GM12878 (cell line): ENCODE measurements around the gene COPE. TPM values are rescaled to one million over a fixed set of nuclear protein-coding genes. Genes with fewer than 3 reads are reported as not detected.

Source experiments
- BCL11A ChIP-seq: IDR thresholded peaks from 2 replicates; pipeline ENCODE4 v1.6.1; 2011; ENCODE audit warnings: low read depth, low read length
- BHLHE40 ChIP-seq, 2 experiments: fragments of 450-650 bp in 1 of 2; IDR thresholded peaks; 2 replicates each; pipeline ENCODE4 v1.6.1; 2011 to 2017; ENCODE audit warnings: low read depth in 2 of 2, borderline replicate concordance in 1 of 2, improper control_type of control experiment in 1 of 2, low read length in 1 of 2, mild to moderate bottlenecking in 1 of 2
- BMI1 ChIP-seq: fragments of 450-650 bp; IDR thresholded peaks from 2 replicates; pipeline ENCODE4 v1.6.1; 2016; ENCODE audit warnings: mild to moderate bottlenecking, moderate library complexity, borderline replicate concordance
- CBFB ChIP-seq: IDR thresholded peaks from 2 replicates; pipeline ENCODE4 v1.6.1; 2016; ENCODE audit warnings: antibody characterized with exemption, low read depth
- CHD2 ChIP-seq: IDR thresholded peaks from 2 replicates; pipeline ENCODE4 v1.6.1; 2011; ENCODE audit warnings: low read depth, low read length, improper control_type of control experiment, borderline replicate concordance
- EP300 ChIP-seq, 2 experiments: fragments of 150-350 bp in 1 of 2; IDR thresholded peaks; 2 replicates each; pipeline ENCODE4 v1.6.1; 2011 to 2012; ENCODE audit warnings: low read depth in 2 of 2, low read length in 2 of 2, borderline replicate concordance in 1 of 2, improper control_type of control experiment in 1 of 2, inconsistent platforms in 1 of 2; ENCODE audit not compliant: control insufficient read depth in 1 of 2
- EZH2 ChIP-seq: IDR thresholded peaks from 2 replicates; pipeline ENCODE4 v1.6.1; 2012; ENCODE audit warnings: low read depth, mild to moderate bottlenecking, control low read depth, inconsistent platforms, low read length, borderline replicate concordance; ENCODE audit not compliant: control insufficient read depth
- GATAD2B ChIP-seq: fragments of 450-650 bp; conservative IDR thresholded peaks from 2 replicates; pipeline ENCODE4 v1.6.1; 2017; ENCODE audit warnings: low read depth, mild to moderate bottlenecking, moderate library complexity
- IKZF1 ChIP-seq: fragments of 450-650 bp; conservative IDR thresholded peaks from 2 replicates; pipeline ENCODE4 v1.6.1; 2017; ENCODE audit warnings: antibody characterized with exemption, mild to moderate bottlenecking
- JUND ChIP-seq: IDR thresholded peaks from 2 replicates; pipeline ENCODE4 v1.6.1; 2012; ENCODE audit warnings: low read depth, mild to moderate bottlenecking, low read length, improper control_type of control experiment, moderate library complexity
- MAX ChIP-seq: IDR thresholded peaks from 2 replicates; pipeline ENCODE4 v1.6.1; 2012; ENCODE audit warnings: low read depth, low read length, improper control_type of control experiment
- NKRF ChIP-seq: fragments of 450-650 bp; conservative IDR thresholded peaks from 2 replicates; pipeline ENCODE4 v1.6.1; 2017; ENCODE audit warnings: mild to moderate bottlenecking, moderate library complexity
- NR2F1 ChIP-seq: fragments of 450-650 bp; conservative IDR thresholded peaks from 2 replicates; pipeline ENCODE4 v1.6.1; 2017; ENCODE audit warnings: mild to moderate bottlenecking
- POU2F2 ChIP-seq: IDR thresholded peaks from 3 replicates; pipeline ENCODE4 v1.6.1; 2011; ENCODE audit warnings: low read depth, mild to moderate bottlenecking, low read length, borderline replicate concordance
- RAD21 ChIP-seq: IDR thresholded peaks from 2 replicates; pipeline ENCODE4 v1.6.1; 2011; ENCODE audit warnings: mild to moderate bottlenecking, low read depth, low read length, moderate library complexity; ENCODE audit not compliant: insufficient read depth
- SMAD5 ChIP-seq: IDR thresholded peaks from 2 replicates; pipeline ENCODE4 v1.6.1; 2016; ENCODE audit warnings: antibody characterized with exemption, low read depth
- ZNF207 ChIP-seq: fragments of 450-650 bp; IDR thresholded peaks from 2 replicates; pipeline ENCODE4 v1.6.1; 2014; ENCODE audit warnings: antibody characterized with exemption, mild to moderate bottlenecking, borderline replicate concordance
- ZZZ3 ChIP-seq: IDR thresholded peaks from 2 replicates; pipeline ENCODE4 v1.6.1; 2011; ENCODE audit warnings: low read depth; ENCODE audit not compliant: control insufficient read depth, insufficient read length
- polyA plus RNA-seq, 11 experiments: library from polyadenylated mRNA; depleted of rRNA in 4 of 11; unstranded in 6 of 11; stranded (reverse) in 5 of 11; fragments of >200 nt; fragmentation: Nextera tagmentation in 4 of 11; fragmentation: Illumina TruSeq in 1 of 11; extraction: Ambion mirVana in 4 of 11; extraction: Trizol in 1 of 11; gene quantifications; 1 replicate in 1 of 11; 2 replicates in 10 of 11; pipeline versions ENCODE4 v1.2.1 to v1.2.3, GENCODE V29; 2011 to 2016; ENCODE audit warnings: inconsistent platforms in 2 of 11, missing spikeins in 2 of 11, low read depth in 1 of 11
- total RNA-seq, 4 experiments: library from RNA; depleted of rRNA in 3 of 4; stranded (reverse); fragments of >200 nt in 3 of 4; fragmentation: Illumina TruSeq in 1 of 4; extraction: Trizol in 1 of 4; gene quantifications; 2 replicates each; pipeline versions ENCODE4 v1.2.1 to v1.2.3, GENCODE V29; 2013 to 2021

The COPE gene
- total and polyA plus RNA-seq, 10 of the 15 experiments (the other 5 are each of a cell fraction or from before 2014, with no cell fraction given): 3.5 to 464 (median 222) TPM

GRCh38 chr19:18849838-18850400 lies 69.3 kb downstream of the COPE start (continued):
- no peak for TF ChIP-seq MAX
- peak; percentile 51 to 55; a peak in 3 of 4 replicates for TF ChIP-seq BHLHE40 (IDR thresholded peaks at IDR 0.05; ENCODE audit: borderline replicate concordance in 1 of 2, low read depth in 2 of 2, low read length in 1 of 2)
- peak; percentile 36; the same call in 1 of the 2 replicates for TF ChIP-seq GATAD2B
- TF ChIP-seq NR2F1: peak; percentile 83; the same call in 1 of the 2 replicates
- TF ChIP-seq POU2F2: peak; percentile 27; the same call in 1 of the 3 replicates
- TF ChIP-seq IKZF1: peak; percentile 84
- 0 out of 2 replicates have a peak, but pooled peaks have one; percentile 11 for TF ChIP-seq NKRF
- TF ChIP-seq CHD2: no peak
- peak in 1 of 2 experiments; percentile 41; a peak in 2 of 4 replicates for TF ChIP-seq EP300 (IDR thresholded peaks at IDR 0.05; ENCODE audit: borderline replicate concordance in 1 of 2, control insufficient read depth in 1 of 2, low read depth in 2 of 2, low read length in 2 of 2)
- TF ChIP-seq EZH2: no peak
- no peak for TF ChIP-seq ZZZ3
- TF ChIP-seq JUND: no peak
- TF ChIP-seq ZNF207: no peak
- TF ChIP-seq SMAD5: no peak
- TF ChIP-seq BCL11A: peak; percentile 37; the same call in 1 of the 2 replicates
- TF ChIP-seq BMI1: peak; percentile 15; the same call in 1 of the 2 replicates
- TF ChIP-seq RAD21: no peak
- peak; percentile 45; the same call in 1 of the 2 replicates for TF ChIP-seq CBFB

Other genes starting within 250 kb of the COPE start
Only the 7 nearest of the 10 such genes appear.
- gene COMP, start 128.1 kb downstream of the COPE start, total RNA-seq (2014; rRNA removed): not detected in 2 replicates
- gene COMP, start 128.1 kb downstream of the COPE start, total RNA-seq (2014; rRNA removed; fragmentation: Illumina TruSeq; extraction: Trizol): not detected in 2 replicates
- not detected in 2 replicates for gene COMP, start 128.1 kb downstream of the COPE start, total RNA-seq (2021)
- gene COMP, start 128.1 kb downstream of the COPE start, polyA plus RNA-seq (2011; rRNA removed): not detected in 2 replicates
- not detected in 2 replicates for gene COMP, start 128.1 kb downstream of the COPE start, polyA plus RNA-seq (2014; fragmentation: Illumina TruSeq; extraction: Trizol)
- gene COMP, start 128.1 kb downstream of the COPE start, polyA plus RNA-seq (2014; fragmentation: Nextera tagmentation; extraction: Ambion mirVana): not detected
- not detected in 2 replicates for gene COMP, start 128.1 kb downstream of the COPE start, polyA plus RNA-seq (2014; rRNA removed)
- gene COMP, start 128.1 kb downstream of the COPE start, polyA plus RNA-seq (2016; fragmentation: Nextera tagmentation; extraction: Ambion mirVana): under 1 TPM in 1 of 2 experiments, not detected in 1; 0.17 TPM
- 35.3 and 40.6 TPM in 2 replicates for gene UPF1, start 87.4 kb downstream of the COPE start, total RNA-seq (2014; rRNA removed)
- gene UPF1, start 87.4 kb downstream of the COPE start, total RNA-seq (2014; rRNA removed; fragmentation: Illumina TruSeq; extraction: Trizol): 14.5 and 16.1 TPM in 2 replicates
- 71.9 and 80.9 TPM in 2 replicates for gene UPF1, start 87.4 kb downstream of the COPE start, total RNA-seq (2021)
- gene UPF1, start 87.4 kb downstream of the COPE start, polyA plus RNA-seq (2011; rRNA removed): 8.9 and 22.8 TPM in 2 replicates
- gene UPF1, start 87.4 kb downstream of the COPE start, polyA plus RNA-seq (2014; fragmentation: Illumina TruSeq; extraction: Trizol): 26.2 and 33.5 TPM in 2 replicates
- gene UPF1, start 87.4 kb downstream of the COPE start, polyA plus RNA-seq (2014; fragmentation: Nextera tagmentation; extraction: Ambion mirVana): 1 to 10 TPM in 1 of 2 experiments, under 1 TPM in 1; 0.58 to 1.1 TPM
- 35.1 and 47.1 TPM in 2 replicates for gene UPF1, start 87.4 kb downstream of the COPE start, polyA plus RNA-seq (2014; rRNA removed)
- gene UPF1, start 87.4 kb downstream of the COPE start, polyA plus RNA-seq (2016; fragmentation: Nextera tagmentation; extraction: Ambion mirVana): 1 to 10 TPM; 4.5 to 5.6 TPM
- gene CERS1, start 23.2 kb downstream of the COPE start, total RNA-seq (2014; rRNA removed): not detected in 2 replicates
- not detected in 2 replicates for gene CERS1, start 23.2 kb downstream of the COPE start, total RNA-seq (2014; rRNA removed; fragmentation: Illumina TruSeq; extraction: Trizol)
- gene CERS1, start 23.2 kb downstream of the COPE start, total RNA-seq (2021): not detected in 2 replicates
- not detected in 2 replicates for gene CERS1, start 23.2 kb downstream of the COPE start, polyA plus RNA-seq (2011; rRNA removed)
- gene CERS1, start 23.2 kb downstream of the COPE start, polyA plus RNA-seq (2014; fragmentation: Illumina TruSeq; extraction: Trizol): not detected in 2 replicates
- not detected for gene CERS1, start 23.2 kb downstream of the COPE start, polyA plus RNA-seq (2014; fragmentation: Nextera tagmentation; extraction: Ambion mirVana)
- 0.16 TPM in 1 of 2 replicates, not detected in the other for gene CERS1, start 23.2 kb downstream of the COPE start, polyA plus RNA-seq (2014; rRNA removed)
- gene CERS1, start 23.2 kb downstream of the COPE start, polyA plus RNA-seq (2016; fragmentation: Nextera tagmentation; extraction: Ambion mirVana): under 1 TPM in 1 of 2 experiments, not detected in 1; 0.19 TPM
- gene DDX49, start 328 bp upstream of the COPE start, total RNA-seq (2014; rRNA removed): 78.2 and 85.3 TPM in 2 replicates
- 39.0 and 39.8 TPM in 2 replicates for gene DDX49, start 328 bp upstream of the COPE start, total RNA-seq (2014; rRNA removed; fragmentation: Illumina TruSeq; extraction: Trizol)
- gene DDX49, start 328 bp upstream of the COPE start, total RNA-seq (2021): 65.6 and 76.5 TPM in 2 replicates
- gene DDX49, start 328 bp upstream of the COPE start, polyA plus RNA-seq (2011; rRNA removed): 20.0 and 36.9 TPM in 2 replicates
- gene DDX49, start 328 bp upstream of the COPE start, polyA plus RNA-seq (2014; fragmentation: Illumina TruSeq; extraction: Trizol): 7.1 and 25.6 TPM in 2 replicates
- gene DDX49, start 328 bp upstream of the COPE start, polyA plus RNA-seq (2014; fragmentation: Nextera tagmentation; extraction: Ambion mirVana): 1 to 10 TPM in 1 of 2 experiments, under 1 TPM in 1; 0.58 to 5.5 TPM
- 56.4 and 68.9 TPM in 2 replicates for gene DDX49, start 328 bp upstream of the COPE start, polyA plus RNA-seq (2014; rRNA removed)
- 100 to 1,000 TPM in 1 of 2 experiments, 10 to 100 TPM in 1; 86.1 to 102 TPM for gene DDX49, start 328 bp upstream of the COPE start, polyA plus RNA-seq (2016; fragmentation: Nextera tagmentation; extraction: Ambion mirVana)
- 0.05 and 0.85 TPM in 2 replicates for gene HOMER3, start 21.8 kb upstream of the COPE start, total RNA-seq (2014; rRNA removed)
- gene HOMER3, start 21.8 kb upstream of the COPE start, total RNA-seq (2014; rRNA removed; fragmentation: Illumina TruSeq; extraction: Trizol): 0.18 TPM in 1 of 2 replicates, not detected in the other
- 0.19 and 0.64 TPM in 2 replicates for gene HOMER3, start 21.8 kb upstream of the COPE start, total RNA-seq (2021)
- gene HOMER3, start 21.8 kb upstream of the COPE start, polyA plus RNA-seq (2011; rRNA removed): 6.3 and 10.6 TPM in 2 replicates
- 0.24 and 0.38 TPM in 2 replicates for gene HOMER3, start 21.8 kb upstream of the COPE start, polyA plus RNA-seq (2014; fragmentation: Illumina TruSeq; extraction: Trizol)
- gene HOMER3, start 21.8 kb upstream of the COPE start, polyA plus RNA-seq (2014; fragmentation: Nextera tagmentation; extraction: Ambion mirVana): not detected
- gene HOMER3, start 21.8 kb upstream of the COPE start, polyA plus RNA-seq (2014; rRNA removed): 0.70 and 0.73 TPM in 2 replicates
- gene HOMER3, start 21.8 kb upstream of the COPE start, polyA plus RNA-seq (2016; fragmentation: Nextera tagmentation; extraction: Ambion mirVana): under 1 TPM; 0.35 to 0.36 TPM
- gene SUGP2, start 114.1 kb upstream of the COPE start, total RNA-seq (2014; rRNA removed): 56.5 and 56.7 TPM in 2 replicates
- 55.3 and 56.4 TPM in 2 replicates for gene SUGP2, start 114.1 kb upstream of the COPE start, total RNA-seq (2014; rRNA removed; fragmentation: Illumina TruSeq; extraction: Trizol)
- 93.9 and 102 TPM in 2 replicates for gene SUGP2, start 114.1 kb upstream of the COPE start, total RNA-seq (2021)
- 113 and 120 TPM in 2 replicates for gene SUGP2, start 114.1 kb upstream of the COPE start, polyA plus RNA-seq (2011; rRNA removed)
- gene SUGP2, start 114.1 kb upstream of the COPE start, polyA plus RNA-seq (2014; fragmentation: Illumina TruSeq; extraction: Trizol): 79.0 and 82.1 TPM in 2 replicates
- 10 to 100 TPM; 15.0 to 38.6 TPM for gene SUGP2, start 114.1 kb upstream of the COPE start, polyA plus RNA-seq (2014; fragmentation: Nextera tagmentation; extraction: Ambion mirVana)
- 120 and 126 TPM in 2 replicates for gene SUGP2, start 114.1 kb upstream of the COPE start, polyA plus RNA-seq (2014; rRNA removed)
- 10 to 100 TPM; 56.7 to 57.6 TPM for gene SUGP2, start 114.1 kb upstream of the COPE start, polyA plus RNA-seq (2016; fragmentation: Nextera tagmentation; extraction: Ambion mirVana)
- 54.6 and 64.4 TPM in 2 replicates for gene ARMC6, start 114.2 kb upstream of the COPE start, total RNA-seq (2014; rRNA removed)
- gene ARMC6, start 114.2 kb upstream of the COPE start, total RNA-seq (2014; rRNA removed; fragmentation: Illumina TruSeq; extraction: Trizol): 22.8 and 27.1 TPM in 2 replicates
- 45.3 and 53.9 TPM in 2 replicates for gene ARMC6, start 114.2 kb upstream of the COPE start, total RNA-seq (2021)
- gene ARMC6, start 114.2 kb upstream of the COPE start, polyA plus RNA-seq (2011; rRNA removed): 20.0 and 26.5 TPM in 2 replicates
- gene ARMC6, start 114.2 kb upstream of the COPE start, polyA plus RNA-seq (2014; fragmentation: Illumina TruSeq; extraction: Trizol): 15.8 and 32.4 TPM in 2 replicates
- 1 to 10 TPM; 1.1 to 2.6 TPM for gene ARMC6, start 114.2 kb upstream of the COPE start, polyA plus RNA-seq (2014; fragmentation: Nextera tagmentation; extraction: Ambion mirVana)
- 50.8 and 53.5 TPM in 2 replicates for gene ARMC6, start 114.2 kb upstream of the COPE start, polyA plus RNA-seq (2014; rRNA removed)
- 10 to 100 TPM; 54.3 to 59.1 TPM for gene ARMC6, start 114.2 kb upstream of the COPE start, polyA plus RNA-seq (2016; fragmentation: Nextera tagmentation; extraction: Ambion mirVana)